DOHH2 (cell line): ENCODE measurements around the gene ARRDC3.

Experiments used
- EZH2phosphoT487 ChIP-seq: fragments of 200-600 bp; sonication (generic); IDR thresholded peaks from 2 replicates; pipeline ENCODE4 v1.6.1; 2017; ENCODE audit warnings: borderline replicate concordance, mild to moderate bottlenecking, antibody characterized with exemption, low read length, moderate library complexity, mixed read lengths
- TF ChIP-seq, protein P1 (sequence below): fragments of 200-600 bp; sonication (generic); IDR thresholded peaks from one replicate; pipeline ENCODE4 v1.5.1; 2014; ENCODE audit warnings: antibody characterized with exemption, mild to moderate bottlenecking, low read depth, low read length; ENCODE audit not compliant: poor library complexity, severe bottlenecking

DNA sequence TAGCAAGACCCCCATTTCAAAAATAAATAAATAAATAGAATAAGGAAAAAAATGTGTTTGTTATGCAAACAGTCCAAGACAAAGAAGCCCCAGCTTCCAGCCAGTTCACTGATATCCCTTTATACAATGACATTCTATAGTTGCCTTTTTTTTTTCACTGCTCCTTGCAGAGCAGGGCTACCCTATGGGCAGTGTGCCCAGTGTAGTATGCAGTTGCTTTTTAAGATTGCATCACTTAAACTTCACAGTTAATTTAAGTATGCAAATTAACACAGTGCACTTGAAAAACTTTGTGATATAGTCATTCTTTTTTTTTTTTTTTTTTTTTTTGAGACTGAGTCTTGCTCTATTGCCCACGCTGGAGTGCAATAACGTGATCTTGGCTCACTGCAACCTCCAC is 40.8 kb upstream of the ARRDC3 start:
- TF ChIP-seq, protein P1, sequence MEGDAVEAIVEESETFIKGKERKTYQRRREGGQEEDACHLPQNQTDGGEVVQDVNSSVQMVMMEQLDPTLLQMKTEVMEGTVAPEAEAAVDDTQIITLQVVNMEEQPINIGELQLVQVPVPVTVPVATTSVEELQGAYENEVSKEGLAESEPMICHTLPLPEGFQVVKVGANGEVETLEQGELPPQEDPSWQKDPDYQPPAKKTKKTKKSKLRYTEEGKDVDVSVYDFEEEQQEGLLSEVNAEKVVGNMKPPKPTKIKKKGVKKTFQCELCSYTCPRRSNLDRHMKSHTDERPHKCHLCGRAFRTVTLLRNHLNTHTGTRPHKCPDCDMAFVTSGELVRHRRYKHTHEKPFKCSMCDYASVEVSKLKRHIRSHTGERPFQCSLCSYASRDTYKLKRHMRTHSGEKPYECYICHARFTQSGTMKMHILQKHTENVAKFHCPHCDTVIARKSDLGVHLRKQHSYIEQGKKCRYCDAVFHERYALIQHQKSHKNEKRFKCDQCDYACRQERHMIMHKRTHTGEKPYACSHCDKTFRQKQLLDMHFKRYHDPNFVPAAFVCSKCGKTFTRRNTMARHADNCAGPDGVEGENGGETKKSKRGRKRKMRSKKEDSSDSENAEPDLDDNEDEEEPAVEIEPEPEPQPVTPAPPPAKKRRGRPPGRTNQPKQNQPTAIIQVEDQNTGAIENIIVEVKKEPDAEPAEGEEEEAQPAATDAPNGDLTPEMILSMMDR, result no peak
- no peak for TF ChIP-seq EZH2phosphoT487
